ENCODE results near the gene BUD23.

GRCh38 chr7:73668886-73669230 is 14.5 kb upstream of the BUD23 start:
- no peak for TF ChIP-seq CTCF (IDR thresholded peaks at IDR 0.05)
- no peak for TF ChIP-seq POLR2AphosphoS5 (IDR thresholded peaks at IDR 0.05)

Measured in stomach (tissue), 4 donors.